Activated CD4-positive, CD25-positive, alpha-beta regulatory T cell treated with anti-CD3 and anti-CD28 coated beads, Interleukin-2, amount 50 U/mL, for 72 hours (primary cell): ENCODE data around the gene CDKAL1.
"Not testable (repeated sequence)": the region's sequence is repeated elsewhere in the genome, so short reads cannot be mapped to it uniquely, and the experiment has no call there.

Experiments
- DNase-seq: peaks from one replicate; pipeline ENCODE4 v3.0.0; 2021

CDKAL1 gene

GRCh38 chr6:20534295-20535262 lies at the start of gene CDKAL1:
CDKAL1 (plus strand) TSS chr6:20534457; CDS start chr6:20546351, 11,894 bp downstream.
- peak; percentile 86 for DNase-seq

GRCh38 chr6:20486641-20487040 lies 47.6 kb upstream of the CDKAL1 start:
- no peak for DNase-seq

- DNase-seq = no peak
These were observed 46.4 kb upstream of the CDKAL1 start for GRCh38 chr6:20487669-20488375.

GRCh38 chr6:20490591-20490990 lies 43.7 kb upstream of the CDKAL1 start:
- DNase-seq = no peak

- DNase-seq = no peak
These were observed 42.2 kb upstream of the CDKAL1 start for GRCh38 chr6:20492099-20492498.

- DNase-seq = no peak
These were observed 36.8 kb upstream of the CDKAL1 start for GRCh38 chr6:20497216-20498040.

- DNase-seq = no peak
These were observed 36.2 kb upstream of the CDKAL1 start for GRCh38 chr6:20498041-20498385.

- no peak for DNase-seq
These were observed 25.0 kb upstream of the CDKAL1 start for GRCh38 chr6:20509212-20509611.

GRCh38 chr6:20511852-20512251 lies 22.4 kb upstream of the CDKAL1 start:
- no peak for DNase-seq

- DNase-seq = not testable (repeated sequence)
These were observed 9.0 kb upstream of the CDKAL1 start for GRCh38 chr6:20525208-20525607.

- not testable (repeated sequence) for DNase-seq
These were observed 5.2 kb upstream of the CDKAL1 start for GRCh38 chr6:20529086-20529448.

- DNase-seq = no peak
These were observed 1.4 kb upstream of the CDKAL1 start for GRCh38 chr6:20532881-20533280.

GRCh38 chr6:20533746-20534294 lies 437 bp upstream of the CDKAL1 start:
- no peak for DNase-seq

GRCh38 chr6:20538131-20538662 lies 3.9 kb downstream of the CDKAL1 start:
- DNase-seq = no peak

GRCh38 chr6:20538907-20539306 lies 4.7 kb downstream of the CDKAL1 start:
- no peak for DNase-seq

- DNase-seq = no peak
These were observed 5.1 kb downstream of the CDKAL1 start for GRCh38 chr6:20539387-20539786.

GRCh38 chr6:20540683-20541082 lies 6.4 kb downstream of the CDKAL1 start:
- DNase-seq = no peak

- no peak for DNase-seq
These were observed 7.1 kb downstream of the CDKAL1 start for GRCh38 chr6:20541382-20541781.

- DNase-seq = no peak
These were observed 8.8 kb downstream of the CDKAL1 start for GRCh38 chr6:20542927-20543602.

- DNase-seq = no peak
These were observed 14.0 kb downstream of the CDKAL1 start for GRCh38 chr6:20548264-20548663.

GRCh38 chr6:20549398-20549797 lies 15.1 kb downstream of the CDKAL1 start:
- not testable (repeated sequence) for DNase-seq

GRCh38 chr6:20554326-20554725 lies 20.1 kb downstream of the CDKAL1 start:
- no peak for DNase-seq
